Suprapubic skin (tissue), 3 donors: ENCODE results near the gene PROP1.
"Not testable (repeated sequence)": the region's sequence is repeated elsewhere in the genome, so short reads cannot be mapped to it uniquely, and the experiment has no call there.

Experiments used
- CTCF ChIP-seq, 2 donors: fragments of 200-600 bp in 1 of 2; fragments of 450-650 bp in 1 of 2; sonication (generic) in 1 of 2; IDR thresholded peaks; one replicate each; pipeline ENCODE4 v1.5.1; 2016 to 2019; ENCODE audit warnings: antibody characterized with exemption in 2 of 2, mild to moderate bottlenecking in 1 of 2, moderate library complexity in 1 of 2
- EP300 ChIP-seq: sonication (generic); formaldehyde crosslinking; IDR thresholded peaks from one replicate; pipeline ENCODE4 v1.6.1; 2017; ENCODE audit warnings: antibody characterized with exemption
- POLR2A ChIP-seq, 2 donors: fragments of 450-650 bp; IDR thresholded peaks; one replicate each; pipeline ENCODE4 v1.6.1; 2017; ENCODE audit warnings: antibody characterized with exemption in 2 of 2, mild to moderate bottlenecking in 2 of 2, moderate library complexity in 2 of 2

GRCh38 chr5:177945601-177946283, 50.3 kb downstream of the PROP1 start:
- TF ChIP-seq CTCF (IDR thresholded peaks at IDR 0.05); EP300; POLR2A (IDR thresholded peaks at IDR 0.05): not testable (repeated sequence)
